ENCODE results near the gene COL20A1.

Gene COL20A1

DNA sequence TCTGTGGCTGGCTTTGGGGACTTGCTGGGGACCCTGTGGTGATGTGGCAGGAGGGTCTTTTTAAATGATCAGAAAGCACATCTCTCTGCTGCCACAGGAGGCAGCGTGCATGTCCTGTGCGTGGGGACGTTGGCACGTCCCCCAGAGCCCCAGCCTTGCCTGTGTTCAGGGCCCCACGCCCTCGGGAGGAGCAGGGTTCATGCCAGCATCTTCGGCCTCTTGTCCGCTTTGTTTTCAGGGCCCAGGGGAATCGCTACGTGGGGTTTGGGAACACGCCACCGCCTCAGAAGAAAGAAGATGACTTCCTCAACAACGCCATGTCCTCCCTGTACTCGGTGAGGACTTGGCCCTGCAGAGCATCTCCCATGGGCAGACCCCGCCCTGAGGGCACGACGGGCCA, 14.3 kb upstream of the COL20A1 start:
- DNase-seq, result no peak

- no peak for DNase-seq
Measured at GRCh38 chr20:63279931-63280330, 13.1 kb upstream of the COL20A1 start.

GRCh38 chr20:63280371-63280770, 12.6 kb upstream of the COL20A1 start:
- DNase-seq, result no peak

- no peak for DNase-seq
Measured at GRCh38 chr20:63280929-63281545, 11.9 kb upstream of the COL20A1 start.

- no peak for DNase-seq
Measured at GRCh38 chr20:63281742-63282665, 11.0 kb upstream of the COL20A1 start.

DNA sequence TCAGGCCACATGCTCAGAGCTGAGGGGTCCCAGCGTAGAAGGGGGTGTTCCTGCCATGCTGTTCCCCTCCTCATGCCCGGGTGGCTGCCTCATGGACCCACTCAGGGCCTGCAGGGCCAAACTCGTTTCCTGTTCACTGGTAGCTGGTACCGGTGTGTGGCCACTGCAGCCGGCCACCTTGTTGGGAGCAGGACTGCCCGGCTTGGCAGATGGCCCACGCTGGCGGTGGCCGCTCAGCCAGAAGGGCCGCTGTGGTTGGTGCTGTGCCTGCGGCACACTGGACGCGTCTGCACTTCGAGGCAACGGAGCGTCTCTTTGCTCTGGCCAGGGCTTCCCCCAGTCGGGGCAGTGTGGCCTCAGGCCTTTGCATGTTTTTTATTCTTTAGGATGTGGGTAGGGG, 10.0 kb upstream of the COL20A1 start:
- no peak for DNase-seq

DNA sequence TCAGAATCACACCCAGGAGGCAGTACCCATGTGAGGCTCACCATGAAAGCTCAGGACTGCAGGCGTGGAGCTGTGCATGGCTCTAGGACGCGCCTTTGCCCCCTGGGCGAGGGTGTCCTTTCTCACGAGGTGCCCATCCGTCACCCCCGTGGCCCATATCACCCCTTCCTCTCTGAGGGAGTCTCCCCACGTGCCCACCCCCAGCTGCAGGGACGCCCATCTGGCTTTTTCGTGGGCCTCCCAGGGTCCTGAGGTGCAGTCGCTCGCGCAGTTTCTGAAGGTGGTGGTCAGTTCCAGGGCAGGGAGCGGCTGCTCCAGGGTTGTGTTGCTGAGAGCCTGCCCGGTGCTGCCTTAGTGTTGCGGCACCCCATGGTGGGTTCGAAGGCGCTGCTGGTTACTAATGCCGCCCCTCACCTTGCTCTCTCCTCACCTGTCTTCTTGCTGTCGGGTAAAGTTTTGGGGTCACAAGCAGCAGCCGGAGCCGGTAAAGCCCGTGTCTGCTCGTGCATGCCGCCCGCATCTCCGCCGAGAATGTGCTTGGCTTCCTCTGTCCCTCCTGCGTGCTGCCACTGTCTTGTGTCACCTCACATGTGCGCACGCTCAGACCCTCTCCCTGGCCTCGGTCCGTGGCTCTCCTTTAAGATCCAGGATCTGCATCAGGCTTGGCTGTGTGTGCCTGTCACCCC, 9.4 kb upstream of the COL20A1 start:
- DNase-seq, result no peak

GRCh38 chr20:63284083-63284440, 8.9 kb upstream of the COL20A1 start:
- DNase-seq, result no peak

DNA sequence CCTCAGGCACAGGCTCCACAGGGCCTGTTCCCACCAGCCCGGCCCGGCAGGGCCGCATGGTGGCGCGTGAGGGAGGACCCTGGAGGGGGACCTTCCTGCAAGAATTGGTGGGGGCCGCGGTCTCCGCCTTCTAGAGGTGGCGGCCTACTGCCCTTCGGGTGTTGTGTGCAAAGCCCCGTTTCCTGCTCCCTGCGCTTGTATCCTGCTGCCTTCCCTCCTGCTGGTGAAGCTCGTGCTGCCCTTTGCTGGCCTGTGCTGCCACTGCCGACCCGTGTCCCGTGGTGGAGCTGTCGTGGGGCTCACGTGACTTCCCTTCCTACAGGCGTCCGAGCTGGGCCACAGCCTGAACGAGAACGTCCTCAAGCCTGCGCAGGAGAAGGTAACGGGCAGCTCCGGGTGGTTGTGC, 8.4 kb upstream of the COL20A1 start:
- no peak for DNase-seq

DNA sequence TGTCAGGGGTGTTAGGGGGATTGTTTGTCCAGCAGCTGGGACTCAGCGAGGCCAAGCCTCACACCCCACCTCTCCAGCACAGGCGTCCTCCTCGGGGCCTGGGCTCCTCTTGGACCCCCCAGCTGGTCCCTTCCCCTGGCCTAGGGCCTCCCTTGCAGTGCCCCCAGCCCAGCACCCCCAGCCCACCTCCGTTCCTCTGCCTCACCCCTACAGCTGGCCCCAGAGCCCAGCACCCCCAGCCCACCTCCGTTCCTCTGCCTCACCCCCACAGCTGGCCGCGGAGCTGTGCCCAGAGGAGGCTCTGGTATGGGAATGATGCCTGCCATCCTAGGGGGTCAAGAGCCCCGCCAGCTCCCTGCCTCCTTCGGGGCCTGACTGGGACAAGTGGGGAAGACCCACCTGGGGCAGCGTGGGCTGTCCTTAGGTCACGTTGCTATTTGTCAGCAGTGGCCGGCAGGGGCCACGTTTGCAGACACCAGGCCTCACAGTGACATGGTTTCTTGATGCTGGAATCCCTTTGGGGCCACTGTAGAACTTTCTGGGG, 7.9 kb upstream of the COL20A1 start:
- DNase-seq, result no peak

GRCh38 chr20:63285636-63286615, 7.1 kb upstream of the COL20A1 start:
- DNase-seq, result no peak

DNA sequence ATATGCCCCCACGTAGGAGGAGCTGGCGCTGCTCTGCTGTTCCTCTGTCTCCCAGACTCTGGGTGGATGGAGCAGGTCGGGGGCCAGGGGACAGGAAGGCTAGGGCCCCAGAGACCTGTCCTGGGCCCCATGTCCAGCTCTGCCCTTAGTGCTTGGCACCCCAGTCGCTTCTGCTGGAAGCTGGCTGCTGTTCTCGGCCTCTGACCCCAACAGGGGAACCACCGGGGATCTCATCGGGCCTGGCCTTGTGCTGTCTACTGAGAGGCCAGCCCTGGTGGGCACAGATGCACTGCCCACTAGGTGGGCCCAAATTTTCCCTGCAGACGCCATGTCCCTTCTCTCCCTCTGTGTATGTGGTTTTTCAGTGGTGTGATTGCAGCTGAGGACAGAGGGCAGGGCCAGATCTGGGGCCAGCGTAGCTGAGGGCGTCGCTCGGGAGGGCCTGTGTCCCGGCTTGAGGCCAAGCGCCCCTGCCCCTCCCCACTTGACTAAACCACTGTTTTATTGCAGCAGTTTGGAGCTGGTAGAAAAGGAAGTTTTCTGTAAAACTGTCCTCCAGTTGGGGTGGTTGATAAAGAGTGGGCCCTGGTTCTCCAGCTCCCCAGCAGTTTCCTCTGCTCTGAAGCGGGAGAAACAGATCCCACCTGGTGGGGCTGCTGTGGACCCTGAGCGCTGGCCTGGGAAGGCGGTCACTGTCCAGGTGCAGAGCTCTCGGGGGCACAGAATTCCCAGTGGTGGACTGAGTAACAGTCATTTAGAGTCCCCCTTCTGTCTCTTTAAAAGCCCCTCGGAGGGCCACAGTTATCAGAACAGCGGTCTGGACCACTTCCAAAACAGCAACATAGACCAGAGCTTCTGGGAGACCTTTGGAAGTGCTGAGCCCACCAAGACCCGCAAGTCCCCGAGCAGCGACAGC, 5.9 kb upstream of the COL20A1 start:
- no peak for DNase-seq

GRCh38 chr20:63287697-63288580, 5.0 kb upstream of the COL20A1 start:
- DNase-seq, result no peak

- DNase-seq, result no peak
Measured at GRCh38 chr20:63288581-63289251, 4.3 kb upstream of the COL20A1 start.

- no peak for DNase-seq
Measured at GRCh38 chr20:63289311-63290135, 3.5 kb upstream of the COL20A1 start.

DNA sequence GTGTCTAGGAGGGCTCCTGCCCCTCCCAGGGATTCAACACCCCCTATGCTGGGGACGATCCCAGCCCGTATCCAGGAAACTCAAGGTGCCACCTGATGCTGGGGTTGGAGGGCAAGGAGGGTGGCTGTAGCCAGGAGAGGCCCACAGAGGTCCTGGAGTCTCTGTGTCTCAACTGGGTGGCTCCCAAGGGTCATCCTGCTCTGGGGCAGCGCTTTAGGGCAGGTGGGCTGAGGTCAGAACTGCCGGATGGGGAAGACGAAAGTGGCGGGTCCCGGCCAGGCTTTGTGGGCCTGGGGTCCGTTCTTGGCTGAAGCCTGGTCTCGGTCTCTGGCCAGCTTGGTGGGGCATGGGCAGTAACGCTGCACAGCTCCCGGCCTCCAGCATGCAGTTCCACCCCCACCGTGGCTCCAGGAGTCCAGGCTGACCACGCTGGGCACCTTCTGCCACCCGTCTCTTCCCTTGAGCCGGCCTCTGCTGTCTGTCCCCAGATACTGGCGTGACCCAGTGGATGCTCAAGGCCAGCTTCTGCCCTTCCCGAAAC, 2.8 kb upstream of the COL20A1 start:
- DNase-seq, result no peak

DNA sequence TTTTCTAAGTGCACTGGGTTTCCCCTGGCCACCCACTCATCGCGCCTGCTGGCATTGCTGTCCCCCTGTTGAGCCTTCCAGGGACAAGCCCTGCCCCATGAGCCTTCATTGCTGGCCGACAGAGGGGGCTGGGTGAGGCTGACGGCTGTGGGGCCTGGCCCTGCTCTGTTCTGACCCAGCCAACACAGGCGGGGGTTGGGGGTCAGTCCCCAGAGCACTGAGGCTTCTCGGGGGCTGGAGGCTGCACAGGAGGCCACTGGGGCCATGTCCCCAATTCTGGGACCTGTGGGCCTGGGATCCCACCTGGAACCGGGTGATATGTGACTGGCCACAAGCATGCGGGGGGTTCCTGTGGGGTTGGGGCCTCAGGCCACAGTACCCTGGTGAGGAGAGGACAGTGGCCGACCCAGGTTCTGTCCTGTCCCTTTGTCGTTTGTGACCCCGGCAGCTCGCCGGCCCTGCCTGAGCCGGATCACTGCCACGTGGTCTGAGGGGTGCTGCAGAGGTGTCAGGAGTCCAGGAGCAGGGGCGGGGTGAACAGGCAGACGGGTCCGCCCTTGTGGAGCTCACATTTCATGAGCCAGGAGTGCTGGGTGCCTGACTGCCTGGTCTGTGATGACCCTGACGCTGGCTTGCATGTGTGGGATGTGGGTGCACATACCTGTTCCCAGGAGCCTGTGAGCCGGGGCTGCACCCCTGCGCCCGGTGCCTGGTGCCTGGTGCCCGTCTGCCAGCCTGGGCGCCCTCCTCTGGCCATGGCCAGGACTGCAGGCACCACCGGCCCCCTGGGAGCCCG, 2.1 kb upstream of the COL20A1 start:
- DNase-seq, result peak; percentile 19
